SKM-1 treated with dmso at 0.1 percent for 144 hours (cell line): ENCODE measurements around the gene PITPNC1.
"Not testable (repeated sequence)": the region's sequence is repeated elsewhere in the genome, so short reads cannot be mapped to it uniquely, and the experiment has no call there.

Source experiments
- DNase-seq: peaks from one replicate; lab custom pipeline; 2025; ENCODE audit not compliant: unreplicated experiment; lab: John Stamatoyannopoulos, UW

PITPNC1 gene

GRCh38 chr17:67639555-67639954 is 262.5 kb downstream of the PITPNC1 start:
- DNase-seq = no peak

GRCh38 chr17:67639979-67640378 is 262.9 kb downstream of the PITPNC1 start:
- no peak for DNase-seq

DNA sequence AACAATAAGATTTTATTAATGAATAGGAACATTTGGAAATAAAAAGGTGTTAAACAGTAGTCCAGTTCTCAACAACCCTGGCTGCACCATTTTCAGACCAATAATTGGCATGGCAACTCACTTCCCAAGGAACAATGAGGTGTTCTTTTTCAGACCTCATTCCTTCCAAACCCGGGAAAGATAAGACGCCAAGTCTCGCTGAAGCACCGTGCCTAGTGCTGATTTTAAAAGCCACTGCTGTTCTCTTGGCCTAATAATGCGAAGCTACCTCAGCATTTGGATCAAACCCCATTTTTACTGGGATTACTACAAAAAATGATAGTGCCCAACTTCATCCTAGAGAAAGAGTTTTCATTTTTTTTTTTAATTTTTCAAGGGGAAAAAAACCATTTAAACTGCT is 265.4 kb downstream of the PITPNC1 start:
- DNase-seq = no peak

GRCh38 chr17:67644061-67644460 is 267.0 kb downstream of the PITPNC1 start:
- no peak for DNase-seq

GRCh38 chr17:67645195-67645594 is 268.1 kb downstream of the PITPNC1 start:
- DNase-seq = not testable (repeated sequence)

- no peak for DNase-seq
These were observed 269.4 kb downstream of the PITPNC1 start for GRCh38 chr17:67646472-67646871.

DNA sequence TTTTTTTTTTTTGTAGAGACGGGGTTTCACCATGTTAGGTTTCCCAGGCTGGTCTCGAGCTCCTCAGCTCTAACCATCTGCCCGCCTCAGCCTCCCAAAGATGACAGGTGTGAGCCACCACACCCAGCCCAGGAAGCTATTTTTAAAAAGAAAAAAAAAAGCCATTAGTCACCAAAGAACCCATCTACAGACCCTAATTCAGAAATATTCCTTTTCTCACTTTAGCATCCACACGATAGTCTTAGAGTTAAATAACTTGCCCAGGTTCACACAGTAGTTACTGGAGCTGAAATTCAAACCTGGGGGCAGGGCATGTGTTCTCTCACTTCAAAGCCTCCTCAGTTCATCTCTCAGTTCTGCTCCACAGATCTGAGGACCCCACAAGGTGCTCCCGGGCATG is 270.4 kb downstream of the PITPNC1 start:
- no peak for DNase-seq

DNA sequence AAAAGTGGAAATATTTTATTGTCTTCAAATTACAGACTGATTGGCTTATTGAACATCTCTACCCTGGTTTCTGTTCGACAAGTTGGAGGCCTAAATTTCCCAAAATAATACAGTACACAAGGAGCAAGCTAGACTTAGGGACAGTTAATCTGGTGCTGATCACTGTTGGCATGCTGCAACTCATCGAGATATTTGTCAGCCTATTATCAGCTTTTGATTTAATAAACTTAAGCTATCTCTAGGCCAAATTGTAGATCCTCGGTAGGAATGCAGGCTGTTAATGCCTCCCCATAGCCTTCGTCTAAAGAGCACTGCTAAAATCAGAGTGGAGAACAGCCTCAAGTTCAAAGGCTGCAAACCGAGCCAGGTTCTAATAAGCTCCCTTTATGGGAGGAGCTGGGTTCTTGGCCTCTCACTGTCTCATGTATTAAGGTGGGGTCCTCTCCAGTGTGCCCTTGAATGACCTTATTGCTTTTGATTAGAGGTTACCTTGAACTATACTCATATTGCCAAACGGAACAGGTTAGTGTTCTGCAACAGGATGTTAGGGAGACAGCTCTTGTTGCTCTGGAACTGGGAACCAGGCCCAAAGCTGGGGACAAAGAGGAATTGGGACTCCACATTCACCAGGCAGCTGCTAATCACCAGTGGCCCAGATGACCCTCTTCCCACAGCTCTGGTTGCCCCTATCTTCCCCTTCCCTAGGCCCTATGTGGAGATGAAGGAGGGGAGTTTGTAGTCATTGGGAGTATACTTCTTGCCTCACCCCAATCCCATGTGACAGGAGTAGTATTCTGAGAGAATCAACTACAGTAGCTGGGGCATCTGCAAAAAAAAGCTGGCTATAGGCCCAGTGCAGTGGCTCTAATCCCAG is 271.2 kb downstream of the PITPNC1 start:
- DNase-seq = no peak

DNA sequence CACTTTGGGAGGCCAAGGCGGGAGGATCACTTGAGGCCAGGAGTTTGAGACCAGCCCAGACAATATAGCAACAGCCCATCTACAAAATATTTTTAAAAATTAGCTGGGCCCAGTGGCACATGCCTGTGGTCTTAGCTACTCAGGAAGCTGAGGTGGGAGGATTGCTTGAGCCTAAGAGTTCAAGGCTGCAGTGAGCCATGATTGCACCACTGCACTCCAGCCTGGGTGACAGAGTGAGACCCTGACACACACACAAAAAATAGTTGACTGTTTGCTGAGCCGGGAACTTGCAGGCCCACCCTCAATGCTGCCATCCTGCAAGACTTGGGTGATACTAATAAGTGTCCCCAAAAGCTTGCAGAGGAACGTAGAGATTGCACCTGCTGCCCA is 271.8 kb downstream of the PITPNC1 start:
- not testable (repeated sequence) for DNase-seq

- DNase-seq = no peak
These were observed 272.8 kb downstream of the PITPNC1 start for GRCh38 chr17:67649891-67650290.

- not testable (repeated sequence) for DNase-seq
These were observed 274.1 kb downstream of the PITPNC1 start for GRCh38 chr17:67651218-67651579.

DNA sequence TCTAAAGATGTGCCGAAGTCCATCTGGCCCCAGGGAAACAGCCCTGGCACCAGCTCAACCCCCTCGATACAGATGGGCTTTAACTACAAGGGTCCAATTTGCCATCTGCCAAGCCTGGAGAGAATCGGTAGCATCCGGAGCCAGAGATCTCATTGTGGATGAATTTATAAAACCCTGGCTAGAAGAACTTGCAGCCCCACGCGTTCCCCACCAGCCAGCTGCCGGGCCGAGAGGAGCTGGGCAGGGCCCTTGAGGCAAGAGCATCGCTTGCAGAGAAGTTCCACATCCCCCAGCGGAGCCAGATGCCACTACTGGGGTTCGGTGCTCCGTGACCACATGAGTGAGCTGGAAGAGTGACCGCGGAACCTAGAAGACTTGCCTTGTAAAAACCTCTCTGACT is 275.4 kb downstream of the PITPNC1 start:
- DNase-seq = no peak

GRCh38 chr17:67655478-67656148 is 278.5 kb downstream of the PITPNC1 start:
- peak; percentile 34 for DNase-seq

- no peak for DNase-seq
These were observed 279.6 kb downstream of the PITPNC1 start for GRCh38 chr17:67656494-67657203.

GRCh38 chr17:67657596-67657995 is 280.5 kb downstream of the PITPNC1 start:
- DNase-seq = no peak

GRCh38 chr17:67658265-67658664 is 281.2 kb downstream of the PITPNC1 start:
- DNase-seq = no peak

- DNase-seq = no peak
These were observed 281.9 kb downstream of the PITPNC1 start for GRCh38 chr17:67659028-67659427.

GRCh38 chr17:67662712-67663111 is 285.6 kb downstream of the PITPNC1 start:
- DNase-seq = no peak

DNA sequence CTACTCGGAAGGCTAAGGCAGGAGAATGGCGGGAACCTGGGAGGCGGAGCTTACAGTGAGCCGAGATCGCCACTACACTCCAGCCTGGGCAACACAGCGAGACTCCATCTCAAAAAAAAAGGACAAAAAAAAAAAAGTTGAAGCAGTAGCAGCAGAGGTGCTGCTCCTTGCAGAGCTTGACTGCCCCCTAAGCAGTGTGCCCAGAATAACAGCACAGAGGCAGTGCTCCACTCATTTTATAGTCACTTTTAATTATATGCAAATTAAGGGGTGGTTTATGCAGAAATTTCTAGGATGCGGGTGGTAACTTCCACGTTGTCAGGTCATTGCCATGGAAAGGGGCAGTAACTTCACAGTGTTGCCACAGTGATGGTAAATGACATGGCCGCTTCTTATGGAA is 286.4 kb downstream of the PITPNC1 start:
- DNase-seq = no peak

GRCh38 chr17:67666028-67666427 is 288.9 kb downstream of the PITPNC1 start:
- no peak for DNase-seq

- no peak for DNase-seq
These were observed 289.6 kb downstream of the PITPNC1 start for GRCh38 chr17:67666710-67667109.

DNA sequence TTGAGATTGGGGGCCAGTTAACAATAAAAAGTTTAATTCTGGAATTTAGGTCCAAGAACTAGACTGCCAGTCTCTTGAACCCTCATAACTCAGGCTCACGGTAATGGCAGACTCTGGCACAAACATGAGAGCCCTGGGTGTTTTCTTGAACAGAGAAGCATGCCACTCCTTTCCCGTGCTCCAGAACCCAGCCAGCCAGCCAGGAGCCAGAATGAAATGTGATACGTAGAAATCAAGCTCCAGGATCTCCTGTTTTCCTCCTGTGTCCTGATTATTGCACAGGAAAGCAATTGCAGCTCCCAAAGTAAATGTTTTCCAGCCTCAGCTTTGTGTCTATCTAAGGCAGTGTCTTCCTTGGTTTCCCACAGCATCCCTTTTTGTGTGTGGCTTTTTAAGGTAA is 294.4 kb downstream of the PITPNC1 start:
- no peak for DNase-seq
